ENCODE results near the gene FHDC1. TPM values are rescaled to one million over a fixed set of nuclear protein-coding genes. Genes with fewer than 3 reads are reported as not detected.

Gene FHDC1
- total RNA-seq, 1 experiment from 2014 or later, result 19.9 TPM

DNA sequence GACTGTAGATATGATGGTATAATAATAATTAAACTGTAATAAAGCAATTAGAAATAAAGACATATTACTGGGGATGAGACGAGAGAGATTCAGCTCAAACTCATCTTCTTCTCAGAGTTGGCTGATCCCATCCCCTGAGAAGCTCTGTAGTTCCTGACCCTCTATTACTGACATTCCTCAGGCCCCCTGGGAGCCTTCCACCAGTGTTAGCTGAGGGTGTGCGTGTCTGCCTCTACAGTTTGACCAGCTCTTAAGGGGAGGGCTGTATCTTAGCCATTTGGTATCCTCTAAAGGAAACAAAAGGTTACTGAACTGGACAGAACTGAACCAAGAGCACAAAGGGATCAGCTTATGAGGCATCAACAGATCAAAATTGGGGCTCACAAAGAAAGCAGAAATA lies 11.2 kb downstream of the FHDC1 start:
- peak overlapping the region in 1 of 3 experiments; percentile 38; a peak in 2 of 7 replicates for H3K27ac Mint-ChIP-seq
- peaks cover 13% of the 10 kb centered on the region; the same call in 1 of the 2 replicates for H3K4me1 ChIP-seq (ENCODE audit: insufficient read depth, low read length)

More for the DNA sequence above, 11.2 kb downstream of the FHDC1 start:
- H3K9ac ChIP-seq (ENCODE audit: extremely low read depth, insufficient read length, low read length), result no peak overlapping the region
- peaks cover 24 to 56% (median 42%) of the 10 kb centered on the region in 3 experiments for H3K36me3 Mint-ChIP-seq (ENCODE audit: insufficient read depth in 1 of 3, low read depth in 3 of 3)
- WGBS (ENCODE audit: extremely low coverage, insufficient read length, low lambda C conversion rate), result no CpG with 5 or more reads among the region's 2 CpGs
- H3K9me3 Mint-ChIP-seq, result no peaks in the 10 kb centered on the region
- no peak overlapping the region for H3K18ac ChIP-seq (ENCODE audit: insufficient read length, low read depth, low read length)
- peaks cover 22% of the 10 kb centered on the region; the same call in 1 of the 2 replicates for H3K79me2 ChIP-seq (ENCODE audit: insufficient read depth, low read length)
- H2AFZ ChIP-seq (ENCODE audit: low read length), result no peak overlapping the region
- no peaks in the 10 kb centered on the region for H3K27me3 Mint-ChIP-seq (ENCODE audit: low read depth)
- no peak overlapping the region for H3T11ph ChIP-seq (ENCODE audit: low read length)
- no peak overlapping the region for H3K23ac ChIP-seq (ENCODE audit: insufficient read length, low read depth, low read length)
- H3K56ac ChIP-seq (ENCODE audit: insufficient read length, low read depth, low read length), result no peak overlapping the region
- peaks cover 3% of the 10 kb centered on the region for H3K79me1 ChIP-seq (ENCODE audit: insufficient read depth, low read depth, low read length, poor library complexity, severe bottlenecking)
- peaks cover 29 to 34% of the 10 kb centered on the region in 2 experiments for H3K4me1 Mint-ChIP-seq
- H3K4me2 ChIP-seq (ENCODE audit: insufficient read depth, insufficient read length, low read length), result no peak overlapping the region
- no peak overlapping the region for H2BK5ac ChIP-seq (ENCODE audit: insufficient read length, low read length)
- H3K4me3 Mint-ChIP-seq, result no peak overlapping the region
- H3K4ac ChIP-seq (ENCODE audit: low read depth, low read length), result no peak overlapping the region
- no peak for DNase-seq
- H4K8ac ChIP-seq (replicated peaks; ENCODE audit: insufficient read length, low read depth, low read length), result no peak overlapping the region
- no peaks in the 10 kb centered on the region for H3K9me3 ChIP-seq (ENCODE audit: control insufficient read depth, low read depth, low read length)
- H4K5ac ChIP-seq (ENCODE audit: insufficient read length, low read depth, low read length), result no peak overlapping the region
- TF ChIP-seq, protein P1, sequence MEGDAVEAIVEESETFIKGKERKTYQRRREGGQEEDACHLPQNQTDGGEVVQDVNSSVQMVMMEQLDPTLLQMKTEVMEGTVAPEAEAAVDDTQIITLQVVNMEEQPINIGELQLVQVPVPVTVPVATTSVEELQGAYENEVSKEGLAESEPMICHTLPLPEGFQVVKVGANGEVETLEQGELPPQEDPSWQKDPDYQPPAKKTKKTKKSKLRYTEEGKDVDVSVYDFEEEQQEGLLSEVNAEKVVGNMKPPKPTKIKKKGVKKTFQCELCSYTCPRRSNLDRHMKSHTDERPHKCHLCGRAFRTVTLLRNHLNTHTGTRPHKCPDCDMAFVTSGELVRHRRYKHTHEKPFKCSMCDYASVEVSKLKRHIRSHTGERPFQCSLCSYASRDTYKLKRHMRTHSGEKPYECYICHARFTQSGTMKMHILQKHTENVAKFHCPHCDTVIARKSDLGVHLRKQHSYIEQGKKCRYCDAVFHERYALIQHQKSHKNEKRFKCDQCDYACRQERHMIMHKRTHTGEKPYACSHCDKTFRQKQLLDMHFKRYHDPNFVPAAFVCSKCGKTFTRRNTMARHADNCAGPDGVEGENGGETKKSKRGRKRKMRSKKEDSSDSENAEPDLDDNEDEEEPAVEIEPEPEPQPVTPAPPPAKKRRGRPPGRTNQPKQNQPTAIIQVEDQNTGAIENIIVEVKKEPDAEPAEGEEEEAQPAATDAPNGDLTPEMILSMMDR (conservative IDR thresholded peaks at IDR 0.05), result no peak
- no peak overlapping the region for H3K27ac ChIP-seq (ENCODE audit: insufficient read length, low read depth, low read length)
- peaks cover 2% of the 10 kb centered on the region for H3K23me2 ChIP-seq (ENCODE audit: insufficient read length, low read depth, low read length, poor library complexity, severe bottlenecking)
- no peak overlapping the region for H2BK120ac ChIP-seq (ENCODE audit: low read depth, low read length, poor library complexity, severe bottlenecking)
- no peak overlapping the region for H3K14ac ChIP-seq (ENCODE audit: insufficient read depth, low read length)
- H2BK15ac ChIP-seq (ENCODE audit: low read depth, low read length), result no peak overlapping the region
- H2BK20ac ChIP-seq (ENCODE audit: low read depth, low read length, poor library complexity, severe bottlenecking), result no peak overlapping the region
- no peaks in the 10 kb centered on the region for H3K27me3 ChIP-seq (ENCODE audit: insufficient read depth, low read length)
- H2BK12ac ChIP-seq (ENCODE audit: insufficient read length, low read depth, low read length), result no peak overlapping the region
- no peak overlapping the region for H4K91ac ChIP-seq (ENCODE audit: insufficient read length, low read depth, low read length)
- no peak overlapping the region for H2AK5ac ChIP-seq (ENCODE audit: insufficient read length, low read length)
- no peaks in the 10 kb centered on the region for H4K20me1 ChIP-seq (ENCODE audit: control insufficient read depth, insufficient read depth, insufficient read length)

Data from H9 (cell line).